EL (cell line): ENCODE data around the gene BIRC7.
A peak's percentile ranks its signal among the peaks of the same experiment; 100 is the strongest.

Experiments used
- DNase-seq: peaks from one replicate; pipeline ENCODE4 v3.0.0-alpha.2; 2016

Gene BIRC7

DNA sequence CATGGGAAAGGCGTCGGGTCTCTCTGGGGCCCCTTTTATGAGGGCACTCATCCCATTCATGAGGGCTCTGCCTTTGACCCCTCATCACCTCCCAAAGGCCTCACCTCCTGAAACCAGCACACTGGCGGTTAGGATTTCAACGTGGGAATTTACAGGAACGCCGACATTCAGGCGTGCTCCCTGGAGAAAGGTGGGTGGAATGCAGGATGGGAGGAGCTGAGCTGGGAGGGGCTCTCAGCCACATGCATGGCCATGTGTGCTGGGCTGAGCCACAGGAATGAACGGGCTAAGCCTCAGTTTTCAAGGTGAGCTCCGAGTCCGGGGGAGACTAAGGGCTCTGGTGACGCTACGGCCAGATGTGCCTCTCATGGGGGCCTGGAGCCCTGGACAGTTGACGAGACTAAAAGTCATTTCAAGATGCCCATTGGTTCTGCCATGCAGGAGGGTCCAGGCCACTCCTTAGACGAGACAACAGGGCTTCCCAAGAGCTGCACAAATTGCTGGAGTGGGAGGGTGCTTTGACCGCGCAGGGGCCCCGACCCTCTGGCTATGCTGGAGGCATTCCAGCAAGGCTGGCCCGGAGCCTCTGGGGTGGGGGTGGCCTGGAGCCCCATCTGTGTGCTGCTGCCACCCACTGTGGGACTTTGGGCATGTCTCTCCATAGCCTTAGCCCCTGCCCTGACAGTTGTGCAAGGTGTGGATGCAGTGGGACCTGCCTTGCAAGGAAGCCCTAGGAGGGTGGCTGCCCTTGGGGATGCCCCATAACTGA is 33.1 kb downstream of the BIRC7 start:
- DNase-seq: no peak

DNA sequence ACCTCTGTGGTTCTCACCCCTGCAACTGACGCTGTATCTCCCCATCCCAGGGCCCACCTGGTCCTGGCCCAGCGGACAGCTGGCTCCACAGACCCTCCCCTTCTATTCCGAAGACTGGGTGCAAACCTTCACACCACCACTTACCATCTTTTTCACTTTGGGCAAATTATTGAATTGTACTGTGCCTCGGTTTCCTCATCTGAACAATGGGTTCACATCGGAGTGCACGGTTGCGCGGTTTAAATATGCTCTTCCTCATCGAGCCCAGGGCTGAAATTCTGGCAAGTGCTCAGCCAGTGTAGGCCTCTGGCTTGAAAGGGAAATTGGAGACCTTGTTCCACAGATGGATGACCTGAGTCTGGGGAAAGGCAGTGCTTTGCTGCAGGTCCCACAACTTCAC is 34.0 kb downstream of the BIRC7 start:
- no peak for DNase-seq

DNA sequence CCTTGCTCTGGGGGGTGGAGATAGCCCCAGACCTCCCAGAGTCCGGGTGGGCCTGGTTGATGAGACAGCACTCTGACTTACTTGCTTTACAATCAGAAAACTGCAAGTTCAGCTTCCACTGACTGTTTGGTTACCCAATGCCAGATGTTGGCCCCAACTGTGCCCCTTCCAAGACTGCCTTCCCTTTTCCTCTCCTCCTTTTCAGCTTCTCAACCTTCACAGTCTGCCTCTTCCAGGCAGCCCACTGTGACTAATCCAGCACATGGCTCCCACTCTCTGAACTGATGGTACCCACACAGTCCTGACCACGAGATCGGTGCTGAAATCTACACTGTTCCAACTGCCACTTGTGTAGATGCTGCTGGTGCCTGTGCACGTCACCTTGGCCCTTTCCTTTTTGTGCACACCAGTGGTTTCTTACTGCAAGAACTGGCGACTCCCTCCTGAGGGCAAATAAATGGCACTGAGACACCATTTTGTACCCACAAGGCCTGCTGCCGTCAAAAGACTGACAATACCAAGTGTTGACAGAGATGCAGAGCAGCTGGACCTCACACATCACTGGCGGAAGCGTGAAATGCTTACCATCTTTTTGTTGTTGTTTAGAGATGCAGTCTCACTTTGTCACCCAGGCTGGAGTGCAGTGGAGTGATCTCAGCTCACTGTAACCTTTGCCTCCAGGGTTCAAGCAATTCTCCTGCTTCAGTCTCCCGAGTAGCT is 35.1 kb downstream of the BIRC7 start:
- no peak for DNase-seq

DNA sequence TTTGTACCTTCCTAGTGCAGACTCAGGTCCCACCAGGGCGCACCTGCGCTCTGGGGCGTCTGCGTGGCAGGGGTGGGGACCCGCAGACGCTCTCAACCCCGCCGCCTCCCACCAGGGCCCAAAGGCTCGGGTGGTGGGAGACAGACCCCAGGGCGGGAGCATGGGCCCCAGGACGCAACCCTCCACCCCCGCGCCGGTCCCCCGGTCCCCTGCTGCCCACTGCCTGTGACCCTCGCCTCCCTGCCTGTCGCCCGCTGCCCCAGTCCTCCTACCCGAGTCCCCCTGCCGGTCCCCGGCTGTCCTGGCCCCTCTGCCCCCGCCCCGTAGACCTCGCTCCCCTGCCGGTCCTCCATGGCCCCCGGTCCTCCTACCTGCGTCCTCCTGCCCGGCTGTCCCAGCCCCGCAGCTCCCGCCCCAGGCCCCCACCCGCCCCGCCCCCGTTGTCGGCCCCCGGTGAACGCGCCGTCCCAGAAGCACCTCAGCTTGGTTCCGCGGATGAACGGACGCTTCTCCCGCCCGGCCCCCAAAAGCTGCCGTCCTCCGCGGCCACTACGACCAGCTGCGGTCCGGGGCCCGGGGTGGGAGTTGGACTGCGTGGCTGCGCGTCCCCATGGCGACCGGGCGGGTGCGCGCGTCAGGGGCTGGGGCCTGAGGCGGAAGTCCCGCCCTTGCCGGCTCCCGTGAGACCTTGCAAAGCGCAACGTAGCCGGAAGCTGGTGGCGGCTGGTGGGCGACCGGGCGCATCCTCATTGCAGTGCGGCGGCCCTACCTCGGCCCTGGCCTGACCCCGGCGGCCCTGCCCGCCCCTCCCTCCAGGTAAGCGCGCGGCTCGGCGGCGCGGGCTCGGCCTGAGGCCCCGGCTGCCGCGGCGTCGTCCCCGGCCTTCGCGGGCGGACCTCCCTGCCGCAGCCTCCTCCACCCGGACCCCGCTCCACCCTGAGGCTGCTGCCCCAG is 36.7 kb downstream of the BIRC7 start, which contains the start of gene ARFGAP1:
Gene ARFGAP1, plus strand, starts transcription at position 709 of the 954 bp plus-strand sequence. CDS start 2,768 bp downstream, outside the sequence.
- peak; percentile 86 for DNase-seq

DNA sequence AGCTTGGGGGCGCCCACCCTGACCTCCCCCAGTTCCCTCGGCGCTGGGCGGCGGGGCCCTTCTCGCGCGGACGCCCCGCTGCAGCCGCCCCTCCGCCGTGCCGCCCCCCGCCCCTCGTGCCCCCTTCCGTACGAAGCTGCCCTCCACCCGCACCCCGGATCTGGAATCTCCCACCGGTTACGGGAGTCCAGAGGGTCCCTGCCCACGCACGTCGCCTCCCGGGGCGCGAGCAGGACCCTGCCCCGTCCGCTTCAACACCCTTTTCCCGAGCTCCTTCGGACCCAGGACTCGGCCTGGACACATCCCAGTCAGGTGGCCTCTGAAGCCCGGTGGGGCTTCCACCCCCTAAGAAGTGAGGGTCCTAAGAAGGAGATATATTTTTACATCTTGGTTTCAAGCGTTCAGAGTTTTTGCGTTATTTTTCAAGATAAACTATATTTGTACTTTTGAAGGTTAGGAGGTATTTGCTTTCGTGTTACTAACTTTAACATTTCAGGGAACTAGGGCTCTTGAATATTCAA is 37.4 kb downstream of the BIRC7 start:
- no peak for DNase-seq

DNA sequence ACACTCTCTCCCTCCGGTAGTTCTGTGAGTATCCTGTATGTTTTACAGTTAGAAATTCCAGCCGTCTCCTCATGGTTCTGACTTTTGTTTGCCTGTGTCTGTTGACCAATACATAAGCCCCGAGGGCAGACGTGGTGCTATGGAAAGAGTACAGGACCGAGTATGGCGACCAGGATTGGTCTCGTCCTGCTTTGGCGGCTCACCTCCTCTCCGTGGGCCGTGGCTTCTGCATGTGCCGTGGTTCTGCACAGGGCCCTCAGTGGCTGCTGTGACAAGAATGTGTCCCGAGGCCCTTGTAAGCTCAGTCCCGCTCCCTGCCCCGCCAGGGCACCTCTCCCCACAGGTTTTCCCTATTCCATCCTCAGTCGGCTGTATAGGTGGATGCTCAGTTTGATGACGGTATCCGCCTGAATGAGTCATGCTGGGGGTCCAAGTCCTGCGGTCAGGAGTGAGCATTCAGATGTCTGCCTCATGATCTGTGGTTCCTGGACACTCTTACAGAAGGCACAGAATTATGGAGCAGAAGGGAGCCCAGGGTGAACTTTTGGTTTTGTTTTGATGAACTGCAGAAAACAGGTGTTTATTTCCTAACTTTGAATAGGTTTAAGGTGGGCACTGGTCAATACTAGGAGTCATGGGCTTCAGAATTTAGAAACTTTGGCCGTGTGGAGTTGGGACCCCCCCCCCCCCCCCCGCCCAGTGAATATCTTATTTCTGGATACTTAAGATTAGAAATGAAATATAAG is 38.1 kb downstream of the BIRC7 start:
- peak; percentile 86 for DNase-seq

- no peak for DNase-seq
Observed at GRCh38 chr20:63274381-63275228, 38.9 kb downstream of the BIRC7 start.

DNA sequence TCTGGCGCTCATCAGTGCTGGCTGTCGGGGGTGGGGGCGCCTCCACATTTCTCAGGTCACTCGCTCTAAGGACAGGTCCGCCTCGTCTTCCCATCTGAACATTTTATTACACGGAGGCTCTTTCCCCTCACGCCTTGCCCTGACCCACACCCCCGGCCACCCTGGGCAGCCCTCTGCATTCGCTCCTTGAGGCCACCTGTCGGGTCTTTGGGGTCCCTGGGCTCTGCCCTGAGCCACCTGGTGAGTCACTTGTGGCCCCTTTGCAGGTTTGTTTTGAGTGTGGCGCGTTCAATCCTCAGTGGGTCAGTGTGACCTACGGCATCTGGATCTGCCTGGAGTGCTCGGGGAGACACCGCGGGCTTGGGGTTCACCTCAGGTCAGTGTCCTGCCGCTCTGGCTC is 40.1 kb downstream of the BIRC7 start:
- DNase-seq: no peak

- no peak for DNase-seq
Observed at GRCh38 chr20:63276956-63277355, 41.3 kb downstream of the BIRC7 start.

DNA sequence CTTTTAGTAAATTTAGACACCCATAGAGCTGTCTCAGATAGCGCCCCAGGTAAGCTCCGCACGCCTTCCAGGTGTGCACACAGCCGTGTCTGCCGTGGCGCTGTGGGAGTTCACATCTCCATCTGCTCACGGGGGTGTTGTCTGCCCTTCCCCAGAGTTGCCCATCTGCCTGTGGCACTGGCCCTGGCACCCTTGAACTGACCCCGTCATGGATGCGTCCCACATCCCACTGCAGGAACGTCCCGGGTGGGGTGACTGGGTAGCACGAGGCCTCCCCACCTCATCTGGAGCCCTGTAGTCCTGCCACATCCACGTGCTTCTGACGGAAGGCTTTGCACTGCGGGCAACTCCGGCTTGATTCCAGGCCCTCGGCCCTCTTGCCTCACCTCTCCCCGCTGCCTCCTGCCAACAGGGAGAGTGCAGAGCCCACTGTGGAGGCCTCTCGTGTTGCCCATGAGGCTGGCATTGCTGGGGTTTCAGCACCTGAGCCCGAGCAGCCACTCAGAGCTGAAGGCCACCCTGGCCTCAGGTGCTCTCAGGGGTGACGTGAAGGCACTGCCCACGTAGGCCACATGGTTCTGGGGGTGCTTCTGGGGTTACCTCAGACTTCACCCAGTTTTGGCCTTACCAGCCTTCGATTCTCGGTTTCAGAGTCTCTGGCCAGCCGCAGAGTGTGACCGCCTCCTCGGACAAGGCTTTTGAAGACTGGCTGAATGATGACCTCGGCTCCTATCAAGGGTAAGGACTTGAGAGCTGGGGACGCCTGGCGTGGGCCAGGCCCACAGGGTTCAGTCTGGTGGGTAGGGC is 42.0 kb downstream of the BIRC7 start:
- DNase-seq: no peak

- DNase-seq: no peak
Observed at GRCh38 chr20:63278661-63279060, 43.0 kb downstream of the BIRC7 start.

DNA sequence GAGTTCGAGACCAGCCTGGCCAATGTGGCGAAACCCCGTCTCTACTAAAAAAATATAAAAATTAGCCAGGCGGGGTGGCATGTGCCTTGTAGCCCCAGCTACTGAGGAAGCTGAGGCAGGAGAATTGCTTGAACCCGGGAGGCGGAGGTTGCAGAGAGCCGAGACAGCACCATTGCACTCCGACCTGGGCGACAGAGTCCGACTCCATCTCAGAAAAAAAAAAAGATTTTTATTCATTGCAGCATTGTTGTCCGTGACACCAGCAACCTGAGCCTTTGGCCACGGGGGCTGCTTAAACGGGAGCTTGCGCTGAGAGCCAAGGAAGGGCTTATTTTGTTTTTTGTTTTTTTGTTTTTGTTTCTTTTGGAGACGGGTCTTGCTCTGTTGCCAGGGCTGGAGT is 44.2 kb downstream of the BIRC7 start:
- no peak for DNase-seq

DNA sequence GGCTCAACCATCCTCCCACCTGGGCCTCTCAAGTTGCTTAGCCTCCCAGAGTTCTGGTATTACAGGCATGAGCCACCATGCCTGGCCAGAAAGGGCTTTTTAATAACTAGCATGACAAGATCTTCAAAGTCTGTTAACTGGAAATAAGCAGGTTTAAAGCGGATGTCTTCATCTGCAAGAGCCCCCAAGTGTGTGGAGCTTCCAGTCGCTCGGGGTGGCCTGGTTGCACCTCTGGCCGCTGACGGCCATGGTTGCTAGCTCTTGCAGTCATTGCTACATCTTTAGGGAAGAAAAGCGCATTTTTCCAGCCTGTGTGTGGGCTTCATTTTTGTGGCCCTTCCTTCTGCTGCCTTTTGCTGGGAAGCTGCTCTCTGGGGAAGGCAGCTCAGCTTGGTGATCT is 44.7 kb downstream of the BIRC7 start:
- no peak for DNase-seq

DNA sequence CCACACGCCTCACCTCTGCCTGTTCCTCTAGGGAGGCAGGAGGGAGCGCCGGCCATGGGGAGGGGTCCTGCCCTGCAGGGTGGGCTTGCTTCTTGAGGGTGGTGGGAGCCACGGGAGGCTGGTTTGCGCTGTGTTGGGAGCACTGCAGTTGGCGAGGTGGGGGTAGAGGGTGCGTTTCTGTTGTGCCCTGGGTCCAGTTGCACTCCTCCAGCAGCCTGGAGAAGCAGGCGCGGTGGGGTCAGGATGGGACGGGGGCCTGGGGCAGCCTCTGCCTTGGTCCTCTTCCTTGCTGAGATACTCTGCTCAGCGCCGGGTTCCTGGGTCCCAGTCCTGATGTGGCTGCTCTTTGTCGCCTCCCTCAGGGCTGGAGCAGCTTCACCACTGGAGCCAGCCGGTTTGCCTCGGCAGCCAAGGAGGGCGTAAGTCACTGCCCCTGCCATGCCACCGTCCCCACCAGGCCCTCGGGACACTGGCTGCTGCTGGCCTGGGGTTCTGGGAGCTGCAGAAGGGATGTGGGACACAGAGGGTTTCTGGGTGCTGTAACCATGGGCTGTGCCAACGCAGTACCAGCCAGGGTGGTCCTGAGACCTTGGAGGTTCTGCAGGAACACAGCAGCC is 45.3 kb downstream of the BIRC7 start:
- DNase-seq: no peak

- DNase-seq: no peak
Observed at GRCh38 chr20:63281742-63282665, 46.3 kb downstream of the BIRC7 start.

DNA sequence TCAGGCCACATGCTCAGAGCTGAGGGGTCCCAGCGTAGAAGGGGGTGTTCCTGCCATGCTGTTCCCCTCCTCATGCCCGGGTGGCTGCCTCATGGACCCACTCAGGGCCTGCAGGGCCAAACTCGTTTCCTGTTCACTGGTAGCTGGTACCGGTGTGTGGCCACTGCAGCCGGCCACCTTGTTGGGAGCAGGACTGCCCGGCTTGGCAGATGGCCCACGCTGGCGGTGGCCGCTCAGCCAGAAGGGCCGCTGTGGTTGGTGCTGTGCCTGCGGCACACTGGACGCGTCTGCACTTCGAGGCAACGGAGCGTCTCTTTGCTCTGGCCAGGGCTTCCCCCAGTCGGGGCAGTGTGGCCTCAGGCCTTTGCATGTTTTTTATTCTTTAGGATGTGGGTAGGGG is 47.2 kb downstream of the BIRC7 start:
- no peak for DNase-seq

GRCh38 chr20:63283397-63284082 is 47.8 kb downstream of the BIRC7 start:
- no peak for DNase-seq

- DNase-seq: no peak
Observed at GRCh38 chr20:63284083-63284440, 48.4 kb downstream of the BIRC7 start.
